Measurements from ENCODE around the gene ELFN2.

GRCh38 chr22:37406441-37407235, 20.6 kb downstream of the ELFN2 start:
- TF ChIP-seq CTCF (IDR thresholded peaks at IDR 0.05; ENCODE audit: low read depth, low read length, poor library complexity, severe bottlenecking) = no peak
- TF ChIP-seq EZH2phosphoT487 (IDR thresholded peaks at IDR 0.05; ENCODE audit: borderline replicate concordance, low read length) = no peak

Measured in DOHH2 (cell line).